Measurements from ENCODE around the gene IFT20. TPM values are rescaled to one million over a fixed set of nuclear protein-coding genes. Genes with fewer than 3 reads are reported as not detected.
"Not testable (repeated sequence)": the region's sequence is repeated elsewhere in the genome, so short reads cannot be mapped to it uniquely, and the experiment has no call there.

The IFT20 gene
- total and polyA plus RNA-seq, 2 donors (not counting 1 experiment from before 2014, with no cell fraction given): 51.4 to 53.7 TPM

DNA sequence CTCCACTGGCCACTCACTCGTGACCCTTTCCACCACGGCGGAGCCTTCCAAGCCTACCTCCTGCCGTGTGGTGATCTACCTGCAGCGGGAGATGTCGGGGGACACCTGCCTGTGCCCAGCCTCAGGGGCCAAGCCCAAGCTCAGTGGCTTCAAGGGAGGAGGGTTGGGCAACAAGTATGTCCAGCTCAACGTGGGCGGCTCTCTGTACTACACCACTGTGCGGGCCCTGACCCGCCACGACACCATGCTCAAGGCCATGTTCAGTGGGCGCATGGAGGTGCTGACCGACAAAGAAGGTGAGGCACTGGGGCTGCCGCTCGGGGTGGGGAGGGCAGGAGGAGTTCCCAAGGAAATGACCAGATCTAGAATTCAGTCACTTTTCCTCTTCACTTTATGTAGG lies 4.2 kb upstream of the IFT20 start:
- Histone ChIP-seq H3K4me2 (ENCODE audit: extremely low read depth, insufficient read depth, low read length) (no peak overlapping the region), H4K20me1 (ENCODE audit: control insufficient read depth, extremely low read depth, insufficient read depth, low read length) (no peaks in the 10 kb centered on the region)
- DNase-seq (ENCODE audit: low read depth in 2 of 2): no peak

DNA sequence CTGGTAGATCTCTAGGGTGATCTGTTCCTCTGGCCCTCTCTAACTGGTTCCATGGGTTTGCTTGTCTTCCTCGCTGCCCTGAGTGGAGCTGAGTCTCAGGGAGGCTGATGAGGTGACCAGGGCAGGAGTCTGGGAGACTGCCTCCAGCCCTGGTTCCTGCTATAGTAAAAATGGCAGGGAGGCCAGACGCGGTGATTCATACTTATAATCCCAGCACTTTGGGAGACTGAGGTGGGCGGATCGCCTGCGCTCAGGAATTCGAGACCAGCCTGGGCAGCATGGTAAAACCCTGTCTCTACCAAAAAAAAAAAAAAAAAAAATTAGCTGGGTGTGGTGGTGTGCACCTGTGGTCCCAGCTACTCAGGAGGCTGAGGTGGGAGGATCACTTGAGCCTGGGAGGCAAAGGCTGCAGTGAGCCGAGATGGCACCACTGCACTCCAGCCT lies 3.5 kb upstream of the IFT20 start:
- not testable (repeated sequence) for H4K20me1 ChIP-seq (ENCODE audit: control insufficient read depth, extremely low read depth, insufficient read depth, low read length); DNase-seq (ENCODE audit: low read depth in 2 of 2); H3K4me3 ChIP-seq (replicated peaks in 1 of 4; ENCODE audit: control extremely low read depth in 1 of 4, insufficient read depth in 1 of 4, low read depth in 3 of 4, low read length in 4 of 4); H3K27me3 ChIP-seq (ENCODE audit: control insufficient read depth, insufficient read depth, low read length); H2AFZ ChIP-seq (ENCODE audit: low read length); H3K9ac ChIP-seq (ENCODE audit: insufficient read depth, low read length); H3K9me3 ChIP-seq (ENCODE audit: control insufficient read depth, insufficient read depth, low read depth, low read length)
- H3K79me2 ChIP-seq (ENCODE audit: control insufficient read depth, insufficient read depth, low read length): peaks cover 44% of the 10 kb centered on the region
- peaks cover 17% of the 10 kb centered on the region for H3K4me1 ChIP-seq (ENCODE audit: control insufficient read depth, extremely low read depth, insufficient read depth, low read length)
- H3K4me2 ChIP-seq (ENCODE audit: extremely low read depth, insufficient read depth, low read length): peak overlapping the region; percentile 3
- peak overlapping the region; percentile 33 for H3K27ac ChIP-seq (ENCODE audit: insufficient read depth, low read length)
- peaks cover 23% of the 10 kb centered on the region for H3K36me3 ChIP-seq (ENCODE audit: control insufficient read depth, insufficient read depth, low read length)

More for the DNA sequence above, 4.2 kb upstream of the IFT20 start:
- no peak overlapping the region for H3K27ac ChIP-seq (ENCODE audit: insufficient read depth, low read length)
- no peak for TF ChIP-seq EZH2 (IDR thresholded peaks at IDR 0.05; ENCODE audit: low read length, missing control alignments)
- TF ChIP-seq, protein P1, sequence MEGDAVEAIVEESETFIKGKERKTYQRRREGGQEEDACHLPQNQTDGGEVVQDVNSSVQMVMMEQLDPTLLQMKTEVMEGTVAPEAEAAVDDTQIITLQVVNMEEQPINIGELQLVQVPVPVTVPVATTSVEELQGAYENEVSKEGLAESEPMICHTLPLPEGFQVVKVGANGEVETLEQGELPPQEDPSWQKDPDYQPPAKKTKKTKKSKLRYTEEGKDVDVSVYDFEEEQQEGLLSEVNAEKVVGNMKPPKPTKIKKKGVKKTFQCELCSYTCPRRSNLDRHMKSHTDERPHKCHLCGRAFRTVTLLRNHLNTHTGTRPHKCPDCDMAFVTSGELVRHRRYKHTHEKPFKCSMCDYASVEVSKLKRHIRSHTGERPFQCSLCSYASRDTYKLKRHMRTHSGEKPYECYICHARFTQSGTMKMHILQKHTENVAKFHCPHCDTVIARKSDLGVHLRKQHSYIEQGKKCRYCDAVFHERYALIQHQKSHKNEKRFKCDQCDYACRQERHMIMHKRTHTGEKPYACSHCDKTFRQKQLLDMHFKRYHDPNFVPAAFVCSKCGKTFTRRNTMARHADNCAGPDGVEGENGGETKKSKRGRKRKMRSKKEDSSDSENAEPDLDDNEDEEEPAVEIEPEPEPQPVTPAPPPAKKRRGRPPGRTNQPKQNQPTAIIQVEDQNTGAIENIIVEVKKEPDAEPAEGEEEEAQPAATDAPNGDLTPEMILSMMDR (conservative IDR thresholded peaks at IDR 0.05 in 1 of 2, IDR thresholded peaks at IDR 0.05 in 1 of 2; ENCODE audit: low read depth in 1 of 2, low read length in 2 of 2): no peak
- H3K4me3 ChIP-seq (replicated peaks in 1 of 4; ENCODE audit: control extremely low read depth in 1 of 4, insufficient read depth in 1 of 4, low read depth in 3 of 4, low read length in 4 of 4): no peak overlapping the region
- no peak overlapping the region for H3K9ac ChIP-seq (ENCODE audit: insufficient read depth, low read length)
- H3K9me3 ChIP-seq (ENCODE audit: control insufficient read depth, insufficient read depth, low read depth, low read length): no peaks in the 10 kb centered on the region
- peaks cover 38% of the 10 kb centered on the region for H3K79me2 ChIP-seq (ENCODE audit: control insufficient read depth, insufficient read depth, low read length)
- peaks cover 29% of the 10 kb centered on the region for H3K36me3 ChIP-seq (ENCODE audit: control insufficient read depth, insufficient read depth, low read length)
- no peak overlapping the region for H2AFZ ChIP-seq (ENCODE audit: low read length)
- peaks cover 11% of the 10 kb centered on the region for H3K4me1 ChIP-seq (ENCODE audit: control insufficient read depth, extremely low read depth, insufficient read depth, low read length)
- no peaks in the 10 kb centered on the region for H3K27me3 ChIP-seq (ENCODE audit: control insufficient read depth, insufficient read depth, low read length)

GRCh38 chr17:28338056-28338768 lies 2.9 kb upstream of the IFT20 start:
- no peak overlapping the region for H3K9ac ChIP-seq (ENCODE audit: insufficient read depth, low read length)
- TF ChIP-seq, protein P1 (conservative IDR thresholded peaks at IDR 0.05 in 1 of 2, IDR thresholded peaks at IDR 0.05 in 1 of 2; ENCODE audit: low read depth in 1 of 2, low read length in 2 of 2): no peak
- TF ChIP-seq EZH2 (IDR thresholded peaks at IDR 0.05; ENCODE audit: low read length, missing control alignments): no peak
- H3K36me3 ChIP-seq (ENCODE audit: control insufficient read depth, insufficient read depth, low read length): peaks cover 18% of the 10 kb centered on the region
- H3K4me1 ChIP-seq (ENCODE audit: control insufficient read depth, extremely low read depth, insufficient read depth, low read length): peaks cover 17% of the 10 kb centered on the region
- H3K4me2 ChIP-seq (ENCODE audit: extremely low read depth, insufficient read depth, low read length): peak overlapping the region; percentile 61
- peak overlapping the region in 1 of 4 experiments; percentile 10 for H3K4me3 ChIP-seq (replicated peaks in 1 of 4; ENCODE audit: control extremely low read depth in 1 of 4, insufficient read depth in 1 of 4, low read depth in 3 of 4, low read length in 4 of 4)
- H3K79me2 ChIP-seq (ENCODE audit: control insufficient read depth, insufficient read depth, low read length): peaks cover 46% of the 10 kb centered on the region
- H2AFZ ChIP-seq (ENCODE audit: low read length): no peak overlapping the region
- peak overlapping the region; percentile 33 for H3K27ac ChIP-seq (ENCODE audit: insufficient read depth, low read length)
- peak; percentile 52 to 89 for DNase-seq (ENCODE audit: low read depth in 2 of 2)
- no peaks in the 10 kb centered on the region for H3K27me3 ChIP-seq (ENCODE audit: control insufficient read depth, insufficient read depth, low read length)
- no peaks in the 10 kb centered on the region for H3K9me3 ChIP-seq (ENCODE audit: control insufficient read depth, insufficient read depth, low read depth, low read length)
- H4K20me1 ChIP-seq (ENCODE audit: control insufficient read depth, extremely low read depth, insufficient read depth, low read length): no peaks in the 10 kb centered on the region

Data from fibroblast of lung (primary cell).